HK-2 (cell line): Measurements from ENCODE around the gene CARF.

ENCODE experiments used
- DNase-seq: peaks from one replicate; pipeline ENCODE4 v3.0.0-alpha.2; 2018; ENCODE audit not compliant: unreplicated experiment

CARF gene

GRCh38 chr2:203021991-203022390 lies 109.9 kb downstream of the CARF start:
- no peak for DNase-seq

DNA sequence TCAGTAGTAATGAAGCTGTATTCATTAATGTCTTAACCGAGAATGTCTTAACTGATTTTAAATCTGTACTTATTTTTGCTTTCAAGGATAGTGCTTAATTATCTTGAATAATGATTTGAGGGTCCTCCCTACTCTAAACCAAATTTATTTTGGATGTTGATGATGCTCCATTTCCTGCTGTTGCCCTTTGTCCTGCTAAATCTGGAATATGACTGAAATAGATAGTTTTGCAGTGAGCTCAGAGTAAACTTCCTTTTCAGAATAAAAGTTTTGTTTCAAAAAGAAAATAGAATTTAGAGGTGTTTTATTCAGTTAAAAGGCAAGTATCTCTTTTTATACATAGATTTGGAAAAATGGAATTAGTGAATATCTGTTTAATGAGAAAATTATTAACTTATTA lies 110.7 kb downstream of the CARF start:
- no peak for DNase-seq

DNA sequence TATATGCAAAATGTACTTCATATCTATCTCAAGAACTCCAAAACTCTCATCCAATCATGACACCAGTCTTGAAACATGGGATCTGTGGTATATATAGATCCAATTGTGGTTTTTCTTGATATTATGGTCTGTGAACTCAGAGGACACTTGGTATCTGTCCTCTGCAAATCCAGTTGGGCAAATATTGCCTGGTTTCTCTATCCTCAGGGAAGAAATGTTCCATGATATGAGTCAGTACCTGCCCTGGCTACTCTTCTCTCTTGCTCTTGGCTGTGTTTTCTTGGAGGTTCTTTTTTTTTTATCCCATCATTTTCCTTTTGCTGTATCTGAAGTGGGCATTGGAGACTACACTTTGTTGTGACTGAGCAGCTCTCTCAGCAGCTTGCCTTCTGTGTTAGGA lies 113.5 kb downstream of the CARF start:
- DNase-seq: no peak

- DNase-seq: no peak
These were observed 118.5 kb downstream of the CARF start for GRCh38 chr2:203030545-203030944.

GRCh38 chr2:203030991-203031390 lies 118.9 kb downstream of the CARF start:
- no peak for DNase-seq

- no peak for DNase-seq
These were observed 121.3 kb downstream of the CARF start for GRCh38 chr2:203033395-203033794.

GRCh38 chr2:203035879-203036470 lies 123.9 kb downstream of the CARF start:
- no peak for DNase-seq
